GM21367 (cell line): Measurements from ENCODE around the gene SMIM36.
"Not testable (repeated sequence)": the region's sequence is repeated elsewhere in the genome, so short reads cannot be mapped to it uniquely, and the experiment has no call there.

ENCODE experiments used
- ATAC-seq: cut with Tn5 transposase; IDR thresholded peaks from one replicate; pipeline ENCODE4 v1.9.1; 2021; ENCODE audit not compliant: unreplicated experiment

SMIM36 gene

GRCh38 chr17:55510986-55511721 lies at the start of gene SMIM36:
Gene SMIM36 (minus strand): TSS chr17:55511452.
- no peak for ATAC-seq

- ATAC-seq, result no peak
Observed at GRCh38 chr17:55555772-55556171, 44.5 kb upstream of the SMIM36 start.

DNA sequence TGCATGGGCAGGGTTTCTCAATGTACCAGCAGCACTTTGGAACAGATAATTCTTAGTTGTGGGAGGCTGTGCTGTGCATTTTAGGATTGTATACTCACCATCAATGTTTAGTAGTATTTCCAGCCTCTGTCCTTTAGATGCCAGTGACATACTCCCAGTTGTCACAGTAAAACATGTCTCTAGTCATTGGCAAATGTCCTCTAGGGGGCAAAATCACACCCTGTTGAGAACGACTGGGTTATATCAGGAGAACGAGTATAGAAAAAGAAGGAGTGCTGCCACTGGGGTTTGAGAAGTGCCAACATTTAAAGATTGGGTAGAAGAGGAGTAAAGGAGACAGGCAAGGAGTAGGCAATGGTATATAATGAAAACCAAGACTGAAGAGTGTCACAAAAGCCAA lies 37.9 kb upstream of the SMIM36 start:
- ATAC-seq, result no peak

- ATAC-seq, result no peak
Observed at GRCh38 chr17:55546991-55547664, 35.9 kb upstream of the SMIM36 start.

DNA sequence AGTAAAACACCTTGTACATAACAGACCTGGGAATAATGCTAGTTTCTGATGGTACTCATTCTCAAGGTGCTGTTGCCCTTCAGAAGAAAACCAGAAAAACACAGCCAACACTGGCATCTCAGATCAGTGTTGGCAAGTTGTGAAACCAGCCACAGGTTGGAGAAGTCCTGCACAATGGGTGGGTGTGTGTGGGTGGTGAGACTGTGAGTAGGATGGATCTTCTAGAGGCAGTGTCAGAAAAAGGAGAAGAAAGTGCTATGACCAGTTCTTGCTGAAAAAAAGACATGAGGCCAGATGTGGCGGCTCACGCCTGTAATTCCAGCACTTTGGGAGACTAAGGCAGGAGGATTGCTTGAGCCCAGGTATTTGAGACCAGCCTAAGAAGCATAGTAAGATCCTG lies 35.2 kb upstream of the SMIM36 start:
- no peak for ATAC-seq

DNA sequence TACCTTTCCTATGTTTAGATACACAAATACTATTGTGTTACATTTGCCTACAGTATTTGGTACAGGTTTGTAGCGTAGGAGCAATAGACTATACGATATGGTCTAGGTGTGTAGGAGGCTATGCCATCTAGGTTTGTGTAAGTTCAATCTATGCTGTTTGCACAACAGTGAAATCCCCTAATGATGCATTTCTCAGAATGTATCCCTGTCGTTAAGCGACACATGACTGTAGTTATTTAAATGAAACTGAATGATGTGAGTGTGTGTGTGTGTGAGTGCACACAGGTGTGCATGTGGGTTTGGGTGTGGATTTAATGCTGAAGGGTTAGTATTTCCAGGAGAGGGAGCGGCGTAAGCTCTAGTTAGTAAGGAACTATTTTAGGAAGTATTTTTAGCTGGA lies 34.6 kb upstream of the SMIM36 start:
- no peak for ATAC-seq

GRCh38 chr17:55543709-55544108 lies 32.5 kb upstream of the SMIM36 start:
- no peak for ATAC-seq

DNA sequence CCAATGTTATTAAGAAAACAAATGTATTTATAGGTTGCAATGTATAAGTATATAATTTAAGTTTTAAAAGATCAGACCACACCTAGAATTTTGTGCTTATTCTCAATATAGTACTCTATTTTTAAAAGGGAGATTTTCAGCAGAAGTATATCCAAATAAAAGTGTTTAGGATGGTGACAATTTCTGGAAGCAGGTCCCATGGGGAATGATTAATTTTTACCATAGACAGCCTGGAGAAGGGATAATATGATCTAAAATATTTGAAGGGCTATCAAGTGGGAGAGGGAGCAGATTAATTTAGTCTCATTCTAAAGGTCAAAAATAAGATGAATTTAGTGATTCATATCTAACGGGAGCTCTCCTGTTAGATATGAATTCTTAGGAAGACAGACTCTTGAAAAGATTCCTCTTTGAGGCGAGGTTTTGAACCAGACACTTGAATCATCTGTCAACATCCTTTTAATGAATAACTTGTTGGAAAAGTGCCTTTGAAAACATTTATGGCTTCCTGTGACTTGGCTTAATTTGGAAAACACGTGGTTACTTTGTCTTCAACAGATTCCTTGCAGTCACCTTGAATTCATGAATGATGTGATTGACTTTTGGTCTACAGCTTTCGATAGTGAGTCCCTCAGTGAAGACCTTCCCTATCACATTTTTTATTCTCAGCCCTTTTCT lies 29.3 kb upstream of the SMIM36 start:
- ATAC-seq, result no peak

DNA sequence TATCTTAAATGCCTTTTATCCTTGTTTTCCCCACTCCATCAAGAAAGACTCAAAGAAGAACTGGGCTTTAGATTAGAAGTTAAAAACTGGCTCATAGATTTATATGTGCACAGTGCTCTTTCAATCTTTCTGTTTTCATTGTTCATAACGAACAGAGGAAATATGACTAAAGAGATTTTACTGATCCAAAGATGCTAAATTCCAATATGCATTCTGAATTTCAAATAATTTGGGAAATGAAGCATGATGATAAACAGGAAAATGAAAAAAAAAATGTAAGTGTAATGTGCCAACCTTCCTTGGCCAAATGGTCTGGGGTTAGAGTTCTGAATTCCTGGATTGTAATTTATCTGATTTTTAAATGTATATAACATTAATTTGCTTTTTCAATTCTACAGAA lies 25.0 kb upstream of the SMIM36 start:
- ATAC-seq, result no peak

DNA sequence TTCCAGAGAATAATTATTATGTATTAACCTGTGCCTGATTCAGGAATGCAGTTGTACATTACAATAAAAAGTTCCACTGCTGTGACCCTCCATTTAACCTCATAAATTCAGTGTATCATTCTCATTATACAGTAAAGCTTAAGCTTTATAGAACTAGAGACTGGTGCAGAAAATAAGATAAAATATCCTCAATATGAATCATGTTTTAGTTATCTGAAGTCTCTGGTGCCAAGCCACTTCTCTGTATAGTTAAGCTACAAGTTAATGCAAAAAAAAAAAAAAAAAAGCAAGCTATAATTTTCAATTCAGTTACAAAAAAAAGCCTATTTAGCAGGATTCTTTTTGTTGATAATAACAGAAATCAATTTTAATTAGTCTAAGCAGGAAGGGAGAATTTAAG lies 22.4 kb upstream of the SMIM36 start:
- no peak for ATAC-seq

GRCh38 chr17:55532670-55533069 lies 21.4 kb upstream of the SMIM36 start:
- no peak for ATAC-seq

DNA sequence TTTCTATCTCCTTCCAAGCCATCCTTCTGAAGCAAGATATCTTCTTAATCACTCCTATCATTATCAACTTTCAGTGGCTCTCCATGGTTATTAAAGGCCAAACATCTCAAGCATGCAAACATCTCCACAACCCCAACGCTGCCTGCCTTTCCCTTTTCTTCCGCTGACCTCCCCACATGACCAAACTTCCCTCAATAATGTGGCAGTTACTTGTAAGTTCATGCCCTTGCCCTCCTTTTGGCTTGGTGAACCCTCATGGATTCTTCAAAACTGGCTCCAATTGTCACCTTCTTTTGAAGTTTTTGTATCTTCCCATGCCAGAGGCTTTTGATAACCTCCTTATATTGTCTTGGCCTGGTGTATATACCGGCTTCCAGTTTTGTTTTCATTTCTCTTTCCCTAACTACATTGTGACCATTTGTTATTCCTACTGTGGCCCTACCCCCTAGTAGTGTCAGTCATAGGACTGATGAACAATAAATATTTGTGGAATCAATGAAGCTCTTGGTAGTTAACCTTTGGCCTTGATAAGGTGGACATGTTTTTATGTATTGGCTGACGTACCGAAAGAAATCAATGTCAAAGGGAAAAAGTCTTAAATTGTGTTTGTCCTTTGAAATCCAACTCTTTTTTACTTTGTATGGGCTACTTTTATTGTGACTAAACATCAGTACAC lies 19.9 kb upstream of the SMIM36 start:
- no peak for ATAC-seq

DNA sequence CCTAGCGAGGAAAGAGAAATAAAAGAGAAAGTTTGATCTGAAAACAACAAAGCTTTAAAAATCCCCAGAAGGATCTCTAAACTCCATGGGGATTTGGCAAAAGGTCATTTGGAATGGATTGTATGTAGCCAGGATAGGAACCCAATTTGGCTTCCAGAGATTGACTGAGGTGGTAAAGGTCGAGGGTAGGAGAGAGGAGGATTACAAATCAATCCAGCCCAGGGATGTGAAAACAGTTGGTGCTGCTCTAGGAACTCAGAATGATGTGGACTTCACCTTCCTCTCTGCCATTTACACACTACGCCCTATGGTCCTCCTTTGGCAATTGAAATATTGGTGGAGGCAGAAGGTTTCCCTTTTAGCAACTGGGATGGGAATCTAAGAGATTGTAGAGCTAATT lies 18.8 kb upstream of the SMIM36 start:
- ATAC-seq, result no peak

GRCh38 chr17:55527540-55528118 lies 16.4 kb upstream of the SMIM36 start:
- no peak for ATAC-seq

DNA sequence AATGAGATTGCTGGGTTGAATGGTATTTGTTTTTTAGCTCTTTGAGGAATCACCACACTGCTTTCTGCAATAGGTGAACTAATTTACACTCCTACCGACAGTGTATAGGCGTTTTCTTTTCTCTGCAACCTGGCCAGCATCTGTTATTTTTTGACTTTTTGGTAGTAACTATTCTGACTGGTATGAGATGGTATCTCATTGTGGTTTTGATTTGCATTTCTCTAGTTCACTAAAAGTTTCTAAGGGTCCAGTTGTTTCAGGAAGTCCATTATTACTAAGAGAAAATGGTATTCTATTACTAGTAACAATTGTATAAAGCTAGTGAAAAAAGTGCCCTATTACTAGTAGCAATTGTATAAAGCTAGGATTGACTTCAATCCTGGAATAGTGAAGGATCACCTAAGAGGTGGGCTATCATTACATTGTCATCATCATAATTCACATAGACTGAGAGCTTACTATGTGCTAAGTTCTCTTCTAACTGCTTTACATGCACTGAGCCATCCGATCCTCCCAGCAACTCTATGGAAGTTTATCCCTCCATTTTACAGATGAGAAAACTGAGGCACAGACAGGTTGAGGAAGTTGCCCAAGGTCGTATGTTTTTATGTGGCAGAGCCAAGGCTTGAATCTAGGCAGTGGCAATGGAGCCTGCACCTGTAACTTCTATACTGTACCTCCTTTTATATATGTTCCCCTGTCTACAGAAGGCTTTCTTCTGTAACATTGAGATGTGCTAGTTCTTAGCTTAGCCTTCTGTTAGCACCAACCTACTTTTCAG lies 13.4 kb upstream of the SMIM36 start:
- ATAC-seq, result no peak

- not testable (repeated sequence) for ATAC-seq
Observed at GRCh38 chr17:55523032-55523431, 11.8 kb upstream of the SMIM36 start.

DNA sequence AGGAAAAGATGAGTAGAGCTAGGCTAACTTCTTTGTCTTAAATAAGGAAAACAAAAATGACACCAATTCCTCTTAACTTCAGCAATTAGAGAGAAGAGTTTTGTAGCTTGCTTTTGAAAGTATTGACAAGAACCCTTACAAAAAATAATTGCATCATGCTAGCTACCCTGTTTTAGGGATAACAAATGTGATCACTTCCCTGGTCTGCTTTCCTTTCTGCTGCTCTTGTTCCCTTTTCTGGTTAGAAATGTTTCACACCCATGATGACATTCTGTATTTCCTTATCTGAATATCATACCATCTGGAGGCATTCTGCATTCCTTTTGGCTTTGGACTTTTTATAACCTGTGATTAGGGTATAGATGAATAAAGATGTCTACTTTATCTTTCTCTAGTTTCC lies 9.9 kb upstream of the SMIM36 start:
- no peak for ATAC-seq

DNA sequence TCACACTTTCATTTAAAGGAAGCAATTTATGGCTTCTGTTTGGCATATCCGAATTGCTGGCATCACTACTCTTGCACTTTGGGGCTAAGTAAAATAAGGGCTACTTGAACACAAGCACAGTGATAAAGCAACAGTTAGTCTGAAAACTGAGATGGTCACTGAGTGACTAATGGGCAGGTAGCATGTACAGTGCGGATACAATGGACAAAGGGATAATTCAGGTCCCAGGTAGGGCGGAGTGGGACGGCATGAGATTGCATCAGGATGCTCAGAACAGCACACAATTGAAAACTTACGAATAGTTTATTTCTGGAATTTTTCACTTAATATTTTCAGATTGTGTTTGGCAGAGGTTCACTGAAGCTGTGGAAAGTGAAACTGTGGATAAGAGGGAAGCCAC lies 9.2 kb upstream of the SMIM36 start:
- no peak for ATAC-seq

- no peak for ATAC-seq
Observed at GRCh38 chr17:55518510-55518909, 7.3 kb upstream of the SMIM36 start.

DNA sequence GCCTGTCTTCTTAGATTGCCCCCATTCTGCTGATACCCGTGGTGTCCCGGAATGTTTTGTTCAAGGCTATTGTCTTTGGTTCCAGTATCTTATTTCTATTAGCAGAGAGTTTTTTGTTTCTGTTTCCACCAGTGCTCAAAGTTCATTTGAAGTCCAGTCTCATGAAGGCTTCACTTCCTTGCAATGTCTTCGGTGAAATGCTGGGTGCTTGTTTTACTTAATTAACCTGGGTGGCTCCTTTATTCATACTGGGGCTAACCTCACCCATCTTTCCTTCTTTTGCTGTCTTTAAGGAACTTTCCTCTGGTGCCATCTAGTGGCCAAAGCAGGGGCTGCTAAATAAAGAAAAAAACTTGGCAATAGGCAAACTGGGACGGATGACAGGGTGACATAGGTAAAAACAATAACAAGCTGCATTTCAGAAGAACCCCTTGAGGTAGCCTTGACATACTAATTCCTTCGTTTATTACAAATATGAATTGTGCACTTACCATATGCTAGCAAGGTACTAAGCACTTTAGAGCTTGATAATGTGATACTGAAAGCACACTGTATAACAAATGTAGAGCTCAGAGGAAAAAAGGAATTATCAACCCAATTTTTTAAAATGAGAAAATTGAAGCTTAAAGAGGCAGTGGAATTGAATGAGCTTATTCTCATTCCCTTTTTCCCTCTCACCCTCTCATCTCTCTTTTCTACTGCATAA lies 2.8 kb upstream of the SMIM36 start:
- peak; percentile 54 for ATAC-seq
